Thyroid gland (tissue), 4 donors: Measurements from ENCODE around the gene RASGRF2. TPM values are rescaled to one million over a fixed set of nuclear protein-coding genes. Genes with fewer than 3 reads are reported as not detected.

Experiments used
- DNase-seq, 2 donors: peaks; one replicate each; pipeline ENCODE4 v3.0.0-alpha.2; 2019
- H3K27ac ChIP-seq, 3 donors: fragments of 200-600 bp; sonication (generic); 1 replicate in 2 of 3; 2 replicates in 1 of 3; pipeline ENCODE4 v1.5.1; 2016 to 2019; ENCODE audit warnings: mild to moderate bottlenecking in 1 of 3, moderate library complexity in 1 of 3
- H3K27me3 ChIP-seq: fragments of 200-600 bp; sonication (generic); one replicate; pipeline ENCODE4 v1.5.1; 2019
- H3K36me3 ChIP-seq, 2 donors: fragments of 200-600 bp; sonication (generic); one replicate each; pipeline ENCODE4 v1.5.1; 2016 to 2019
- H3K4me1 ChIP-seq, 2 donors: fragments of 200-600 bp; sonication (generic); one replicate each; pipeline ENCODE4 v1.5.1; 2017 to 2019
- H3K4me3 ChIP-seq, 3 donors: fragments of 200-600 bp; sonication (generic); replicated peaks in 1 of 3; 1 replicate in 2 of 3; 2 replicates in 1 of 3; pipeline ENCODE4 v1.5.1; 2016; ENCODE audit warnings: mild to moderate bottlenecking in 1 of 3
- H3K9me3 ChIP-seq: fragments of 200-600 bp; sonication (generic); one replicate; pipeline ENCODE4 v1.5.1; 2017
- CTCF ChIP-seq, 6 experiments: fragments of 200-600 bp in 3 of 6; fragments of 450-650 bp in 3 of 6; sonication (generic) in 3 of 6; IDR thresholded peaks; one replicate each; pipeline ENCODE4 v1.5.1; 2016 to 2019; ENCODE audit warnings: antibody characterized with exemption in 6 of 6, mild to moderate bottlenecking in 2 of 6, inconsistent platforms in 1 of 6, moderate library complexity in 1 of 6
- POLR2A ChIP-seq, 2 donors: fragments of 450-650 bp; IDR thresholded peaks; one replicate each; pipeline ENCODE4 v1.6.1; 2017; ENCODE audit warnings: antibody characterized with exemption in 2 of 2, mild to moderate bottlenecking in 2 of 2, moderate library complexity in 1 of 2
- WGBS, 2 donors: methylation state at CpG; one replicate each; pipeline ENCODE4 v1.1.5; 2017; 5-methylcytosine and 5-hydroxymethylcytosine counted together
- intact Hi-C: fragments of 100-400 bp; cut with DNase I; formaldehyde crosslinking; loops from one replicate; pipeline ENCODE4 v1.15.1; 2023
- total RNA-seq, 4 donors: library from RNA; depleted of rRNA; stranded (reverse); fragments of >200 nt; gene quantifications; one replicate each; pipeline ENCODE4 v1.2.3, GENCODE V29; 2016

RASGRF2 gene
- total RNA-seq, 4 donors from 2014 or later, result 9.2 to 18.8 (median 14.8) TPM

GRCh38 chr5:80951366-80951765 is 8.8 kb upstream of the RASGRF2 start:
- no peaks in the 10 kb centered on the region for H3K27me3 ChIP-seq
- WGBS, 2 donors, result 84 to 87% methylated on average over 5 of the region's 5 CpGs
- H3K36me3 ChIP-seq, result no peaks in the 10 kb centered on the region
- H3K4me1 ChIP-seq, result no peaks in the 10 kb centered on the region
- intact Hi-C loops, result no loop called here
- DNase-seq, result no peak
- TF ChIP-seq CTCF (IDR thresholded peaks at IDR 0.05) (no peak), POLR2A (IDR thresholded peaks at IDR 0.05) (no peak)
- no peak overlapping the region for H3K27ac ChIP-seq
- H3K4me3 ChIP-seq, result no peak overlapping the region
- H3K9me3 ChIP-seq, result no peaks in the 10 kb centered on the region

- Histone ChIP-seq H3K27me3 (no peaks in the 10 kb centered on the region), H3K9me3 (no peaks in the 10 kb centered on the region), H3K36me3 (no peaks in the 10 kb centered on the region), H3K27ac (no peak overlapping the region), H3K4me1 (peaks cover 4 to 6% of the 10 kb centered on the region in 2 donors), H3K4me3 (no peak overlapping the region)
- TF ChIP-seq CTCF (IDR thresholded peaks at IDR 0.05) (no peak), POLR2A (IDR thresholded peaks at IDR 0.05) (no peak)
- no peak for DNase-seq
- 93 to 96% methylated on average over 5 of the region's 5 CpGs for WGBS, 2 donors
- intact Hi-C loops, result no loop called here
Measured at GRCh38 chr5:80953587-80953986, 6.6 kb upstream of the RASGRF2 start.

- Histone ChIP-seq H3K9me3 (no peaks in the 10 kb centered on the region), H3K4me3 (no peak overlapping the region), H3K36me3 (no peaks in the 10 kb centered on the region), H3K4me1 (peaks cover 16 to 19% of the 10 kb centered on the region in 2 donors), H3K27ac (no peak overlapping the region), H3K27me3 (no peaks in the 10 kb centered on the region)
- DNase-seq, result no peak
- TF ChIP-seq CTCF (IDR thresholded peaks at IDR 0.05), result no peak
- TF ChIP-seq POLR2A (IDR thresholded peaks at IDR 0.05), result no peak
- WGBS, 2 donors, result 93 to 94% methylated on average over 2 of the region's 2 CpGs
- intact Hi-C loops, result no loop called here
Measured at GRCh38 chr5:80955082-80955590, 5.0 kb upstream of the RASGRF2 start.

GRCh38 chr5:80956272-80956671 is 3.9 kb upstream of the RASGRF2 start:
- peak overlapping the region in 1 of 3 donors; percentile 21 for H3K27ac ChIP-seq
- no peak overlapping the region for H3K4me3 ChIP-seq

More at GRCh38 chr5:80956272-80956671, 3.9 kb upstream of the RASGRF2 start:
- no peaks in the 10 kb centered on the region for H3K36me3 ChIP-seq
- WGBS, 2 donors, result 72 to 77% methylated on average over 7 of the region's 7 CpGs
- TF ChIP-seq POLR2A (IDR thresholded peaks at IDR 0.05) (no peak), CTCF (IDR thresholded peaks at IDR 0.05) (no peak)
- H3K4me1 ChIP-seq, result peaks cover 17 to 19% of the 10 kb centered on the region in 2 donors
- intact Hi-C loops, result no loop called here
- no peaks in the 10 kb centered on the region for H3K27me3 ChIP-seq
- no peaks in the 10 kb centered on the region for H3K9me3 ChIP-seq
- DNase-seq, result no peak
